A549 treated with AZD9567 at 1 μM for 4 hours (cell line): ENCODE measurements around the gene MTFP1. TPM values are rescaled to one million over a fixed set of nuclear protein-coding genes. Genes with fewer than 3 reads are reported as not detected.

ENCODE experiments used
- total RNA-seq: library from RNA; stranded (reverse); fragments of 200-300 nt; extraction: Qiagen RNA extraction; gene quantifications from 5 replicates; pipeline ENCODE4 v1.2.3, GENCODE V29; 2022; ENCODE audit not compliant: insufficient read depth

The MTFP1 gene
- 64.8 to 68.9 TPM (median 67.0 TPM) in 5 replicates for total RNA-seq

GRCh38 chr22:30425616-30426387 lies at the start of gene MTFP1:
TSS of gene MTFP1 (plus strand) at chr22:30425768. CDS start at chr22:30425880, 112 bp downstream.

GRCh38 chr22:30386960-30387827 lies 38.4 kb upstream of the MTFP1 start, which contains the start of gene RNF215:
TSS of gene RNF215 (minus strand) at chr22:30387411. CDS start at chr22:30387313, 98 bp downstream.

GRCh38 chr22:30396871-30397655 lies 28.5 kb upstream of the MTFP1 start, which contains the start of gene SEC14L2:
TSS of gene SEC14L2 (plus strand) at chr22:30397018. CDS start at chr22:30397117, 99 bp downstream.

GRCh38 chr22:30471616-30472318 lies 46.2 kb downstream of the MTFP1 start, which contains the start of gene SEC14L3:
TSS of gene SEC14L3 (minus strand) at chr22:30472017. CDS start at chr22:30471958, 59 bp downstream.

Other genes starting within 250 kb of the MTFP1 start
- gene LIF, start 179.0 kb upstream of the MTFP1 start, total RNA-seq: 14.1 to 30.4 TPM (median 28.0 TPM) in 5 replicates
- 0.07 TPM in 1 of 5 replicates, not detected in the others for gene OSM, start 158.9 kb upstream of the MTFP1 start, total RNA-seq
- gene CASTOR1, start 136.3 kb upstream of the MTFP1 start, total RNA-seq: 6.5 to 11.9 TPM (median 6.8 TPM) in 5 replicates
- gene TBC1D10A, start 98.8 kb upstream of the MTFP1 start, total RNA-seq: 9.9 to 14.7 TPM (median 11.0 TPM) in 5 replicates
- gene SF3A1, start 68.9 kb upstream of the MTFP1 start, total RNA-seq: 50.9 to 68.2 TPM (median 61.9 TPM) in 5 replicates
- gene CCDC157, start 68.8 kb upstream of the MTFP1 start, total RNA-seq: 3.1 to 3.6 TPM (median 3.3 TPM) in 5 replicates
- gene RNF215, start 38.4 kb upstream of the MTFP1 start, total RNA-seq: 10.8 to 23.2 TPM (median 21.5 TPM) in 5 replicates
- 52.2 to 94.4 TPM (median 77.1 TPM) in 5 replicates for gene SEC14L2, start 28.8 kb upstream of the MTFP1 start, total RNA-seq
- not detected in 5 replicates for gene SEC14L3, start 46.2 kb downstream of the MTFP1 start, total RNA-seq
- 4.9 to 6.1 TPM (median 5.5 TPM) in 5 replicates for gene SEC14L4, start 79.9 kb downstream of the MTFP1 start, total RNA-seq
- not detected in 5 replicates for gene SEC14L6, start 121.0 kb downstream of the MTFP1 start, total RNA-seq
- 6.2 to 8.1 TPM (median 7.0 TPM) in 5 replicates for gene GAL3ST1, start 148.9 kb downstream of the MTFP1 start, total RNA-seq
- gene PES1, start 166.1 kb downstream of the MTFP1 start, total RNA-seq: 100 to 140 TPM (median 106 TPM) in 5 replicates
- gene TCN2, start 181.4 kb downstream of the MTFP1 start, total RNA-seq: 4.1 to 5.1 TPM (median 4.5 TPM) in 5 replicates
- gene SLC35E4, start 210.0 kb downstream of the MTFP1 start, total RNA-seq: 5.3 to 7.7 TPM (median 7.1 TPM) in 5 replicates
- gene DUSP18, start 242.1 kb downstream of the MTFP1 start, total RNA-seq: 4.5 to 7.7 TPM (median 5.3 TPM) in 5 replicates